ENCODE results near the gene RFNG.

RFNG gene

DNA sequence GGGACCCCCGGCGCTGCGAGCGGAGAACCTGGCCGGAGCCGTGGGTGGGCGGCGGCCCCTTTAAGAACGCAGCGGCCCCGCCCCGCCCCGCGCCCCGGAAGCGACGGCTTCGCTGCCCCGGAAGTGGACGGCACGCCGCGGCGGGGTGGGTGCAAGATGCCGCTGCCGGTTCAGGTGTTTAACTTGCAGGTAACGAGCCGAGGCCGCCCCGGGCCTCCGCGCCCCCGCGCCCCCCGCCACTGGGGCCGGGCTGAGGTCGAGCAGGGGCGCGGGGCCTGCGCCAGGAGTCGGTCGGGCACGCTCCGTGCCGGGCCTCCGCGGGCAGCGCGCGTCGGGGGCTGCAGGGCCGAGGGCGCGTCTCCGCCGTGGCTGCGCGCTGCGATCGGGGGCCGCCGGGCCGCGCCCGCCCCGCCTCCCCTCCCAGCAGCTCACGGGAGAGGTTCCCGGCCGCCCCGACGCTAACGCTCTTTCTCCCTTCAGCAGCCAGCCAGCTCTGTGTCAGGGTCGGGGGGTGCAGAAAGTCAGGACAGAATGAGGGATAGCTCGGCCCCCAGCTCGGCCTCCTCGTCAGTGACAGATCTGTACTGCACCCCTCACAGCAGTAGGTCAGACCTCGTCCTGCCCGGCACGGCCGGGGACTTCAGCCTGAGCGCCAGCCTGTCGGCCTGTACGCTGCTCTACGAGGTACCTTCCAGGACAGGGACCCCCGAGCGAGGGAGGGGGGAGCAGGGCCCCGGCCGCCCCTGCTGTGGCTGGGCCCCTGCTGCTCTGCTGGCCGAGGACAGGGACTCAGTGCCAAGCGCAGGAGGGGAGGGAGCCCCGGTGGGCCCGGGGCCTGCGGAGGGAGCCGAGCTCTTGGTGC, at the start of gene RFNG, which contains the start of gene GPS1:
TSS of gene RFNG (minus strand) at position 36 of the 862 bp plus-strand sequence. CDS start 45 bp downstream, outside the sequence.
TSS of gene GPS1 (plus strand) at position 123 of the 862 bp plus-strand sequence. CDS start at position 157, 34 bp downstream.
- peak; percentile 84 for DNase-seq

- DNase-seq, result no peak
Observed at GRCh38 chr17:82101301-82101715, 49.7 kb upstream of the RFNG start.

GRCh38 chr17:82100502-82101298, 49.1 kb upstream of the RFNG start:
- DNase-seq, result no peak

GRCh38 chr17:82098939-82099763, 47.5 kb upstream of the RFNG start:
- DNase-seq, result no peak

DNA sequence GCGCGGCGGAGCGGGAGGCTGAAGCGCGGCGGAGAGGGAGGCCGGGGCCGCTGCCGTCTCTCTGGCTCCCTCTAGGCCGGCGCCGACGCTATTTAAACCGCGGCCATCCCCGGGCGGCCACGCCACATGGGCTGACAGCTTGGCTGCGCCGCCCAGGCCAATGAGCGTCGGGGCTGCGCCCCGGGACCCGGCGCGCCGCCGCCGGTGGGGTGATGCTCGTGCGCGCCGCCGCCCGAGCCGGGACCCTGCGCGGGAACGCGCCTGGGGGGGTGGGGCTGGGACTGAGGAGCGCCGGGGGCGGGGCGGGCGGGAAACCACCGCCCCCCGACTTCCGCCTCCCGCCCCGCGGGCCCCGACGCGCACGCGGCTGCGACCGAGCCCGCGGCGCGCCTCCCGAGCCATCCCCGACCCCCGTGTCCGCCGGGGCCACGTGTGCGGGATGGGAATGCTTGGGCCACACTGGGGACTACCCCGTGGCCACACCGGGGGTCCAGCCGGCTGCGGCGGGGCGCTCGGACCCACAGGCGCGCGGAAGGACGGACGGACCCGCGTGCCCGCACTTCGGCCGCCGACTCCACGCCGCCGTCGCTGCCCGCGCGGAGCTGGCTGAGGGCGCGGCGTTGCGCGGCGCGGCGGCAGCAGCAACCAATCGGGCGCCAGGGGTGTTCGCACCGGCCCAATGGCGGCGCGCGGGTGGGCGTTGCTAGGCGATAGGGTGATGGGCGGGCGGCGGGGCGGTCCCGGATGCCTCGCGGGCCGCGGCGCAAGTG, 46.7 kb upstream of the RFNG start, which contains the start of gene FASN:
TSS of gene FASN (minus strand) at position 68 of the 770 bp plus-strand sequence. CDS start 1,791 bp downstream, outside the sequence.
- DNase-seq, result peak; percentile 94

DNA sequence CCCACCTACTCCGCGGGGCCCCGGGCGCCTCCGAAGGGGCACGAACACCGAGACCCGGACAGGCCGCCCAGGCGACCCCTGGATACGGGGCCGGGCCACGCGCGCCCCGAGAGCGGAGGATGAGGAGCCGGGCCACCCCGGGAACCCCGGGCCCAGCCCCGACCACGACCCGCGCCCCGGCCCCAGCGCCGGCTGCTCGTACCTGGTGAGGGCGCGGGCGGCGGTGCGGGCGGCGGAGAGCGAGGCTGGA, 46.2 kb upstream of the RFNG start:
- no peak for DNase-seq

GRCh38 chr17:82097184-82097918, 45.7 kb upstream of the RFNG start:
- DNase-seq, result peak; percentile 51

DNA sequence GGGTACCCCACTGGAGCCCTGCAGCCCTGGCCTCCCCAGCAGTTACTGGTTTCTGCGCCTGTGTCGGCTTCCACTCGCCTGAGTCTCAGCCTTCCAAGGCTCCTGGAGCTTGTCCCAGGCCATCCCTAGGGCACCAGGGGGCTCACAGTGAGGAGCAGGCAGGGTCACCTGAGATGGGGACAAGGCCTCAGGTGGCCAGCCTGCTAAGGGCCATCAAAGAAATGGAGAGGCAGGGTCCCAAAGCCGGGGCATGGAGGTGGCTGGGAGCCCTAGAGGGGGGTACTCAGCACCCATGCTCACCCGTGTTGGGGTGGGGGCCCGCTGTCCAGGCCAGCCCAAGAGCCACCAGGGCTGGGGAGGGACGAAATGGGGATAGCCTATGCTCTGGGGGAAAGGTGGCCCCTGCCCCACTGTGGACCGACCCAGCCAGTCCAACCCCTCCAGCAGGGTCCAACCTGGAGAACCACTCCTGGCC, 45.1 kb upstream of the RFNG start:
- DNase-seq, result no peak

GRCh38 chr17:82095777-82096708, 44.4 kb upstream of the RFNG start:
- DNase-seq, result no peak

GRCh38 chr17:82094931-82095776, 43.5 kb upstream of the RFNG start:
- DNase-seq, result no peak

DNA sequence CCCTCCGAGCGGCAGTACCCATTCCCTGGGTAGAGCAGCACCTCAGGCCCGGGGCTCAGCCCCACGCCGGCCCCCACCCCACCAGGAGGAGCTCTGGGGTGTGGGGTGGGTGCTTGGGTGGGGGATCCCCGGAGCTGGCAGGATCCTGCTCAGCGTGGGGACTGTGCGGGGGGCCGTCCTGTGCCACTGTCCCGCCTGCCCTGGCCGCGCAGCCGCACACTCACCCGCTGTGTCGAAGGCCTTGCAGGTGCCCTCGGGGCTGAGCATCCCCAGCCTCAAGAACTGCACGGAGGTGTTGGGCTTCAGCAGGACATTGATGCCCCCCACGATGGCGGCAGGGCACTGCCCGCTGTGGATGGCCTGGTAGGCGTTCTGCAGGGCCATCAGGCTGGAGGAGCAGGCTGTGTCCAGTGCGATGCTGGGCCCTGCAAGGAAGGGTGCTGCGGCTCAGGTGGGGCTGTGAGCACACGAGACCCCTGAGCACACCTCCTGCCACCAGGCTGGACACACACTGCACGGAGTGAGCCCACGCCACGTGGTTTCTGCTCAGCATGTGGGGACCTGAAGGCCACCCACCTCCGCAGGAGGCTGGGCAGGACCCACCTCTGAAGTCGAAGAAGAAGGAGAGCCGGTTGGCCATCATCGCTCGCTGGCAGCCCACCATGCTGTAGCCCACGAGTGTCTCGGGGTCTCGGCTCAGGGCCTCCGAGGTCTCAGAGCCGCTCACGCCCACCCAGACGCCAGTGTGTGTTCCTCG, 41.6 kb upstream of the RFNG start:
- DNase-seq, result no peak

GRCh38 chr17:82092628-82092994, 41.0 kb upstream of the RFNG start:
- DNase-seq, result no peak

GRCh38 chr17:82092094-82092586, 40.5 kb upstream of the RFNG start:
- DNase-seq, result no peak

GRCh38 chr17:82091264-82092066, 39.9 kb upstream of the RFNG start:
- DNase-seq, result no peak

- DNase-seq, result no peak
Observed at GRCh38 chr17:82090549-82091263, 39.1 kb upstream of the RFNG start.

GRCh38 chr17:82089723-82090548, 38.3 kb upstream of the RFNG start:
- DNase-seq, result no peak

Data from activated CD4-positive, CD25-positive, alpha-beta regulatory T cell treated with anti-CD3 and anti-CD28 coated beads, Interleukin-2, amount 50 U/mL, for 72 hours (primary cell).